Glutamatergic neuron (in vitro differentiated cells): ENCODE measurements around the gene MRPL51. TPM values are rescaled to one million over a fixed set of nuclear protein-coding genes. Genes with fewer than 3 reads are reported as not detected.

ENCODE experiments used
- DNase-seq: peaks from one replicate; pipeline ENCODE4 v3.0.0; 2022
- H3K27ac Mint-ChIP-seq: one replicate; pipeline ENCODE4 v1.8.0; 2020; ENCODE audit warnings: mild to moderate bottlenecking, mixed read lengths, inconsistent platforms; ENCODE audit not compliant: unreplicated experiment
- H3K27me3 Mint-ChIP-seq: one replicate; pipeline ENCODE4 v1.8.0; 2020; ENCODE audit warnings: mild to moderate bottlenecking, moderate library complexity, mixed read lengths, inconsistent platforms; ENCODE audit not compliant: unreplicated experiment
- H3K36me3 Mint-ChIP-seq: one replicate; pipeline ENCODE4 v1.8.0; 2020; ENCODE audit warnings: mild to moderate bottlenecking, mixed read lengths, inconsistent platforms; ENCODE audit not compliant: unreplicated experiment
- H3K4me1 Mint-ChIP-seq: one replicate; pipeline ENCODE4 v1.8.0; 2020; ENCODE audit warnings: mild to moderate bottlenecking, low read depth, mixed read lengths, inconsistent platforms; ENCODE audit not compliant: unreplicated experiment
- H3K4me3 Mint-ChIP-seq: one replicate; pipeline ENCODE4 v1.8.0; 2020; ENCODE audit warnings: mild to moderate bottlenecking, mixed read lengths, inconsistent platforms; ENCODE audit not compliant: unreplicated experiment
- H3K9me3 Mint-ChIP-seq: one replicate; pipeline ENCODE4 v1.8.0; 2020; ENCODE audit warnings: mild to moderate bottlenecking, moderate library complexity, mixed read lengths, inconsistent platforms; ENCODE audit not compliant: unreplicated experiment
- total RNA-seq: library from RNA; stranded (reverse); fragmentation: NEBNext Ultra II Directional; extraction: Animal tissue kit (Norgen Biotek cat#: 25700); gene quantifications from one replicate; pipeline ENCODE4 v1.2.1, GENCODE V29; 2021; ENCODE audit not compliant: unreplicated experiment
- TF ChIP-seq, protein P1 (sequence below): fragments of 200-600 bp; sonication (generic); IDR thresholded peaks from one replicate; pipeline ENCODE4 v1.5.0; 2021; ENCODE audit not compliant: partially characterized antibody, unreplicated experiment

Gene MRPL51
- total RNA-seq, 1 donor from 2014 or later = 138 TPM

- Mint-ChIP-seq H3K27me3 (peaks cover 2% of the 10 kb centered on the region), H3K9me3 (peaks cover 4% of the 10 kb centered on the region), H3K27ac (no peak overlapping the region), H3K4me1 (peaks cover 16% of the 10 kb centered on the region), H3K36me3 (no peaks in the 10 kb centered on the region), H3K4me3 (no peak overlapping the region)
- TF ChIP-seq, protein P1, sequence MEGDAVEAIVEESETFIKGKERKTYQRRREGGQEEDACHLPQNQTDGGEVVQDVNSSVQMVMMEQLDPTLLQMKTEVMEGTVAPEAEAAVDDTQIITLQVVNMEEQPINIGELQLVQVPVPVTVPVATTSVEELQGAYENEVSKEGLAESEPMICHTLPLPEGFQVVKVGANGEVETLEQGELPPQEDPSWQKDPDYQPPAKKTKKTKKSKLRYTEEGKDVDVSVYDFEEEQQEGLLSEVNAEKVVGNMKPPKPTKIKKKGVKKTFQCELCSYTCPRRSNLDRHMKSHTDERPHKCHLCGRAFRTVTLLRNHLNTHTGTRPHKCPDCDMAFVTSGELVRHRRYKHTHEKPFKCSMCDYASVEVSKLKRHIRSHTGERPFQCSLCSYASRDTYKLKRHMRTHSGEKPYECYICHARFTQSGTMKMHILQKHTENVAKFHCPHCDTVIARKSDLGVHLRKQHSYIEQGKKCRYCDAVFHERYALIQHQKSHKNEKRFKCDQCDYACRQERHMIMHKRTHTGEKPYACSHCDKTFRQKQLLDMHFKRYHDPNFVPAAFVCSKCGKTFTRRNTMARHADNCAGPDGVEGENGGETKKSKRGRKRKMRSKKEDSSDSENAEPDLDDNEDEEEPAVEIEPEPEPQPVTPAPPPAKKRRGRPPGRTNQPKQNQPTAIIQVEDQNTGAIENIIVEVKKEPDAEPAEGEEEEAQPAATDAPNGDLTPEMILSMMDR = no peak
- no peak for DNase-seq
Observed at GRCh38 chr12:6526766-6527525, 33.9 kb upstream of the MRPL51 start.

- Mint-ChIP-seq H3K36me3 (no peaks in the 10 kb centered on the region), H3K27ac (no peak overlapping the region), H3K4me1 (peaks cover 13% of the 10 kb centered on the region), H3K4me3 (no peak overlapping the region), H3K27me3 (no peaks in the 10 kb centered on the region), H3K9me3 (peaks cover 2% of the 10 kb centered on the region)
- DNase-seq = no peak
- TF ChIP-seq, protein P1 = no peak
Observed at GRCh38 chr12:6526201-6526600, 33.1 kb upstream of the MRPL51 start.

DNA sequence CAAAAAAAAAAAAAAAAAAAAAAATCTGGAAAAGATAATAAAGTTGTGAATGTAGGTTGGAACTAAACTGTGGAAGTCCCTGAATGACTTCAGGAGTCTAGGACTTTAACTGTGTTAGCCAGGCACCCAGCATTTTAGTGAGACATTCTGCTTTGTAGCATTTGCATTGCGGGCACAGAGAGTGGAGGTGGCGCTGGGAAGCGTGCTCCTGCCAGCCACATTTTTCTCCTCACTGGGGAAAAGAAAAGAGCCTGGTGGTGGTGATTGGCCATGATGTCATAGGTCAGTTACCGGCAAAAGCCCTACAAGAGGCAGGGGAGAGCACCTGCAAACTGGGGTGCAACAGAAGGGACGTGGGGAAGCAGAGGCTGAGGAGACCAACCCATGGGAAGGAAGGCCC is 31.6 kb upstream of the MRPL51 start:
- peaks cover 4% of the 10 kb centered on the region for H3K4me1 Mint-ChIP-seq
- H3K27ac Mint-ChIP-seq = no peak overlapping the region

DNA sequence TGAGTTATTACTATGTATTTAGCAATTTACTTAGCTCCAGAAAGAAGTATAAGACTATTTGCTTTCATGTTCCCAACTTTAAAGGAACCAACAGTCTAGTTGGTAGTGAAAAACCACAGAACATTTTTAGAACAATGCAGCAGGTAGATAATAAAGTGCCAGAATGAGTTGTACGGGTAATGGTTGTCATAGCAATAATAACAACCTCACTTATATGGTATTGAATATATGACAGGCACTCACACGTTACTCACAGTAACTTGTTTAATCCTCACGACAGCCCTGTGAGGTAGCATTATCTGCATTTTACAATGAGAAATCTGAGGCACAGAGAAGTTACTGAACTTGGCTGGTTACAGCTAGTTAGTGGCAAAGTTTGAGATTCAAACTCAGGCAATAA is 30.6 kb upstream of the MRPL51 start:
- Mint-ChIP-seq H3K9me3 (no peaks in the 10 kb centered on the region), H3K36me3 (no peaks in the 10 kb centered on the region), H3K27me3 (no peaks in the 10 kb centered on the region), H3K4me3 (no peak overlapping the region), H3K27ac (no peak overlapping the region), H3K4me1 (no peaks in the 10 kb centered on the region)
- DNase-seq = no peak
- TF ChIP-seq, protein P1 = no peak

More for the DNA sequence above, 31.6 kb upstream of the MRPL51 start:
- H3K9me3 Mint-ChIP-seq = peaks cover under 1% of the 10 kb centered on the region
- H3K4me3 Mint-ChIP-seq = no peak overlapping the region
- no peak for DNase-seq
- TF ChIP-seq, protein P1 = no peak
- H3K36me3 Mint-ChIP-seq = no peaks in the 10 kb centered on the region
- no peaks in the 10 kb centered on the region for H3K27me3 Mint-ChIP-seq

DNA sequence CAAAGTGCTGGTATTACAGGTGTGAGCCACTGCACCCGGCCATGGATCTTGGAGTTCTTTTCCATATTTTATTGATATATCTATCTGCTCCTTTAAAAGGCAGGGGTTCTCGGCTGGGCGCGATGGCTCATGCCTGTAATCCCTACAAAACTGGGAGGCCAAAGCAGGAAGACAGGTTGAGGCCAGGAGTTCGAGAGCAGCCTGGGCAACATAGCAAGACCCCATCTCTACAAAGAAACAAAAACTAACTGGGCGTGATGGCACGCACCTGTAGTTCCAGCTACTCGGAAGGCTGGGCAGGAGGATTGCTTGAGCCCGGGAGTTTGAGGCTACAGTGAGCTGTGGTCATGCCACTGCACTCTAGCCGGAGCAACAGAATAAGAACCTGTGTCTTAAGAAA is 29.1 kb upstream of the MRPL51 start:
- H3K4me1 Mint-ChIP-seq = no peaks in the 10 kb centered on the region
- DNase-seq = no peak
- H3K36me3 Mint-ChIP-seq = no peaks in the 10 kb centered on the region
- H3K27me3 Mint-ChIP-seq = no peaks in the 10 kb centered on the region
- no peak overlapping the region for H3K4me3 Mint-ChIP-seq
- H3K27ac Mint-ChIP-seq = no peak overlapping the region
- no peaks in the 10 kb centered on the region for H3K9me3 Mint-ChIP-seq
- TF ChIP-seq, protein P1 = no peak
